Osteocyte (in vitro differentiated cells): ENCODE measurements around the gene RPS27. TPM values are rescaled to one million over a fixed set of nuclear protein-coding genes. Genes with fewer than 3 reads are reported as not detected.
A peak's percentile ranks its signal among the peaks of the same experiment; 100 is the strongest.

Experiments used
- DNase-seq: peaks from one replicate; pipeline ENCODE4 v3.0.0; 2021; ENCODE audit warnings: mixed read lengths; ENCODE audit not compliant: unreplicated experiment; ENCODE audit errors: extremely low spot score
- H3K27ac Mint-ChIP-seq: one replicate; pipeline ENCODE4 v1.8.0; 2021; ENCODE audit warnings: mild to moderate bottlenecking, mixed read lengths; ENCODE audit not compliant: unreplicated experiment
- H3K27me3 Mint-ChIP-seq: one replicate; pipeline ENCODE4 v1.8.0; 2021; ENCODE audit warnings: mixed read lengths; ENCODE audit not compliant: unreplicated experiment
- H3K36me3 Mint-ChIP-seq: one replicate; pipeline ENCODE4 v1.8.0; 2021; ENCODE audit warnings: mixed read lengths; ENCODE audit not compliant: unreplicated experiment
- H3K4me1 Mint-ChIP-seq: one replicate; pipeline ENCODE4 v1.8.0; 2021; ENCODE audit warnings: mixed read lengths; ENCODE audit not compliant: unreplicated experiment
- H3K4me3 Mint-ChIP-seq: one replicate; pipeline ENCODE4 v1.8.0; 2021; ENCODE audit warnings: mild to moderate bottlenecking, moderate library complexity, mixed read lengths; ENCODE audit not compliant: unreplicated experiment
- H3K9me3 Mint-ChIP-seq: one replicate; pipeline ENCODE4 v1.8.0; 2021; ENCODE audit warnings: mixed read lengths; ENCODE audit not compliant: unreplicated experiment
- total RNA-seq: library from RNA; stranded (reverse); gene quantifications from 2 replicates; pipeline ENCODE4 v1.2.1, GENCODE V29; 2021
- TF ChIP-seq, protein P1 (sequence below): fragments of 200-600 bp; sonication (generic); IDR thresholded peaks from 2 replicates; pipeline ENCODE4 v1.5.0; 2021; ENCODE audit warnings: antibody characterized with exemption, mild to moderate bottlenecking, moderate library complexity

The RPS27 gene
- total RNA-seq, 1 donor from 2014 or later: 1,797 TPM

DNA sequence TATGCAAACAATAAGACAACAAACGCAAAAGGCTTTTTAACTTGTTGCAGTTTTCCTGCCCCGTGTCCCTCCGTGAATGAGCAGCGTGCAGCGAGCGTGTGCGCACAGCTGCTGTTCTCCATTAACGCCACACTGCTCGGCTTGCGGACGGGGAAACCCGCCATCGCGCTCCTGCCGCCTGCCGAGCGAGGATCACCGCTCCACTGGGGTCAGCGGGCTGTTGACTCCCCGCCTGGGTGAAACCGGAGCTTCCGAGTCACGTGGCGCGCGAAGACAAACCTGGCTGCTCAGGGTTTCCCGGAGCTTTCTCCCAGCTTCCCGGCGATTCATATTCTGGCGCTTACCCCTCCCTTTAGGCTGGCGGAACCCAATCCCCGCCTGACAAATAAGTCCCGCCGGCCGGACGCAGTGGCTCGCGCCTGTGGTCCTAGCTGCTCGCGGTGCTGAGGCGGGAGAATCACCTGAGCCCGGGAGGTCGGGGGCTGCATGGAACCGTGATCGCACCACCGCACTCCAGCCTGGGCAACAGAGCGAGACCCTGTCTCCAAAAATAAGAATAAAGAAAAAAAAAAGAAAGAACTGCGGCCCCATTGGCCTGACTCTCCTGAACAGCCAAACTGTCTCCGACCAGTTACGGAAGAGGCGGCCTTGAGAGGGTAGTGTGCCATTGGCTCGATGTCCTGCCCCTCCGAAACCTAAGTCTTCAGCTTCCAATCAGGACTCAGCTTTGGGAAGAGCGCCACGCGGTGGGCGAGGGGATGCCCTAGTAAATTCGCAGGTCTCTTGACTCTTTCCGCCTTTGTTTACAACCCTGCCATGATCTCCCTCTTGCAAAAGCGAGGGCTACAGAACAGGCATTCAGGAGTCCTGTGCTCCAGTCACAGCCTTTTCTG lies 23.2 kb upstream of the RPS27 start, which contains the start of gene CREB3L4:
Gene CREB3L4 (plus strand): TSS at position 796 of the 893 bp plus-strand sequence. CDS start 624 bp downstream, outside the sequence.
- H3K36me3 Mint-ChIP-seq: no peaks in the 10 kb centered on the region
- peak within 1 kb of the TSS; percentile 91 for H3K4me3 Mint-ChIP-seq
- H3K9me3 Mint-ChIP-seq: no peaks in the 10 kb centered on the region
- peak within 1 kb of the TSS; percentile 97 for H3K27ac Mint-ChIP-seq
- peak; percentile 93 for DNase-seq
- TF ChIP-seq, protein P1, sequence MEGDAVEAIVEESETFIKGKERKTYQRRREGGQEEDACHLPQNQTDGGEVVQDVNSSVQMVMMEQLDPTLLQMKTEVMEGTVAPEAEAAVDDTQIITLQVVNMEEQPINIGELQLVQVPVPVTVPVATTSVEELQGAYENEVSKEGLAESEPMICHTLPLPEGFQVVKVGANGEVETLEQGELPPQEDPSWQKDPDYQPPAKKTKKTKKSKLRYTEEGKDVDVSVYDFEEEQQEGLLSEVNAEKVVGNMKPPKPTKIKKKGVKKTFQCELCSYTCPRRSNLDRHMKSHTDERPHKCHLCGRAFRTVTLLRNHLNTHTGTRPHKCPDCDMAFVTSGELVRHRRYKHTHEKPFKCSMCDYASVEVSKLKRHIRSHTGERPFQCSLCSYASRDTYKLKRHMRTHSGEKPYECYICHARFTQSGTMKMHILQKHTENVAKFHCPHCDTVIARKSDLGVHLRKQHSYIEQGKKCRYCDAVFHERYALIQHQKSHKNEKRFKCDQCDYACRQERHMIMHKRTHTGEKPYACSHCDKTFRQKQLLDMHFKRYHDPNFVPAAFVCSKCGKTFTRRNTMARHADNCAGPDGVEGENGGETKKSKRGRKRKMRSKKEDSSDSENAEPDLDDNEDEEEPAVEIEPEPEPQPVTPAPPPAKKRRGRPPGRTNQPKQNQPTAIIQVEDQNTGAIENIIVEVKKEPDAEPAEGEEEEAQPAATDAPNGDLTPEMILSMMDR: peak; percentile 54
- H3K4me1 Mint-ChIP-seq: peaks cover 51% of the 10 kb centered on the region
- no peaks in the 10 kb centered on the region for H3K27me3 Mint-ChIP-seq

DNA sequence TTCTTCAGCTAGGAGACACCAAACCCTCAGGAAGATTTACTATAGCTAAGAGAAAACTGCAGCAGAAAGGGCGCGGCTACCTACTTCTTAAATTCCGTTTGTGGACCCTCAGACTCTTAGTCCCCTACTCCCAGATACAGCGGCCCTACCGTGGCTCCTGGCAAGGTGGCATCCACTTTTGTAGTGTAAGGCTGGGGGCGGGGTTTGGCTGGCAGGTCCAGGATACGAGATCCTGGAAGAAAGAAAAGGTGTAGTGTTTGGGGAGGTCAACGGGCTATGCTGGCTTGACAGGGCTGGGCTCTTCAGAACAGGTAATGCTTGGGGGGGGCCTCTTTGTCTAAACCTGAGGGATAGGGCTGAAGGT lies 22.6 kb upstream of the RPS27 start:
- TF ChIP-seq, protein P1: no peak
- H3K4me3 Mint-ChIP-seq: peak overlapping the region; percentile 91
- H3K27ac Mint-ChIP-seq: peak overlapping the region; percentile 97
- no peaks in the 10 kb centered on the region for H3K27me3 Mint-ChIP-seq
- H3K36me3 Mint-ChIP-seq: no peaks in the 10 kb centered on the region
- DNase-seq: no peak
- H3K9me3 Mint-ChIP-seq: no peaks in the 10 kb centered on the region
- peaks cover 46% of the 10 kb centered on the region for H3K4me1 Mint-ChIP-seq

DNA sequence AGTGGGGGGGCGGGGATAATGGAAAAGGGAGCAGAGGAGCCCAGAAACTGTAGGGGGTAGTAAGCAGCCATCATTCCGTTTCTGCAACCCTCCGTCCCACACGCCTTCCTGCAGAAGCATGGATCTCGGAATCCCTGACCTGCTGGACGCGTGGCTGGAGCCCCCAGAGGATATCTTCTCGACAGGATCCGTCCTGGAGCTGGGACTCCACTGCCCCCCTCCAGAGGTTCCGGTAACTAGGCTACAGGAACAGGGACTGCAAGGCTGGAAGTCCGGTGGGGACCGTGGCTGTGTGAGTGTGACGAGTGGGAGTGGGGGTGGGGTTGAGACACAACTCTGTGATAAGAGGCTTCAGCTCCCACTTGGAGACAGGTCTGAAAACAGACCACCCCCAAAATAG lies 22.2 kb upstream of the RPS27 start:
- H3K27me3 Mint-ChIP-seq: no peaks in the 10 kb centered on the region
- H3K9me3 Mint-ChIP-seq: no peaks in the 10 kb centered on the region
- TF ChIP-seq, protein P1: no peak
- no peak for DNase-seq
- H3K27ac Mint-ChIP-seq: peak overlapping the region; percentile 97
- H3K36me3 Mint-ChIP-seq: no peaks in the 10 kb centered on the region
- H3K4me1 Mint-ChIP-seq: peaks cover 45% of the 10 kb centered on the region
- peak overlapping the region; percentile 91 for H3K4me3 Mint-ChIP-seq

DNA sequence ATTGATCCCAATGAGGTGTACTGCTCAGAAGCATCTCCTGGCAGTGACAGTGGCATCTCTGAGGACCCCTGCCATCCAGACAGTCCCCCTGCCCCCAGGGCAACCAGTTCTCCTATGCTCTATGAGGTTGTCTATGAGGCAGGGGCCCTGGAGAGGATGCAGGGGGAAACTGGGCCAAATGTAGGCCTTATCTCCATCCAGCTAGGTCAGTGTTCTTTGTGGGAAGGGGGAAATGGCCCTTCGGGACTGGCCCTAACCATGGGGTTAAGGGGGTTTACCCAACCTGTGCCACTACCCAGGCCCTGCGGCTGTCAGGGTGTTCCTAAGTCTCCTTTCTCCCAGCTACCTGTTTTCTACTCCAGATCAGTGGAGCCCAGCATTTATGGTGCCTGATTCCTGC lies 21.6 kb upstream of the RPS27 start:
- Mint-ChIP-seq H3K27ac (no peak overlapping the region), H3K9me3 (no peaks in the 10 kb centered on the region), H3K4me3 (peak overlapping the region; percentile 91), H3K36me3 (peaks cover 1% of the 10 kb centered on the region), H3K4me1 (peaks cover 41% of the 10 kb centered on the region), H3K27me3 (no peaks in the 10 kb centered on the region)
- DNase-seq: no peak
- TF ChIP-seq, protein P1: no peak

DNA sequence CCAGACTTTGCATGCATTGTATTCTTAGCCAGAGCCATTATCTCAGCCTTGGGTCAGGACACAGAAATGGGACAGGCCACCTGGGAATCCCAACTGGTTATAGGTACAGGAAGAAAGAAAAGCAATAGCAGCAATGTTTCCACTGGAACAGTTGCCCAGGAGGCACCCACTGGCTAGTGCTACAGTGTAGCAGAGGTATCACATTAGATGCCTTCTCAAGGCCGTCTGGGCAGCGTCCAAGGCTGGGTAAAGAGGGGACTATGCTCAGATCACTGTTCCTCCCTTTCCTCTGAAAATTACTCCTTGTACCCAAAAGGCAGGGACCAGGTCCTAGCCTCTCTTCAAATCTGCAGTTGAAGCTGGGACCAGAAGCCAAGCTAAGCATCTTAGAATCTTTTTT lies 20.2 kb upstream of the RPS27 start:
- H3K4me1 Mint-ChIP-seq: peaks cover 33% of the 10 kb centered on the region
- no peak overlapping the region for H3K4me3 Mint-ChIP-seq
- H3K9me3 Mint-ChIP-seq: no peaks in the 10 kb centered on the region
- peaks cover 9% of the 10 kb centered on the region for H3K36me3 Mint-ChIP-seq
- DNase-seq: no peak
- TF ChIP-seq, protein P1: no peak
- H3K27ac Mint-ChIP-seq: no peak overlapping the region
- H3K27me3 Mint-ChIP-seq: no peaks in the 10 kb centered on the region
